Hepatocyte (in vitro differentiated cells): Measurements from ENCODE around the gene IQCF6. TPM values are rescaled to one million over a fixed set of nuclear protein-coding genes. Genes with fewer than 3 reads are reported as not detected.

Experiments used
- DNase-seq: peaks from one replicate; pipeline ENCODE4 v3.0.0-alpha.2; 2016; ENCODE audit warnings: low spot score
- H2AFZ ChIP-seq: fragments of 200-600 bp; sonication (generic); 2 replicates; pipeline ENCODE4 v1.6.0; 2016; ENCODE audit warnings: antibody characterized with exemption, mild to moderate bottlenecking
- H3K27ac ChIP-seq: fragments of 200-600 bp; sonication (generic); 2 replicates; pipeline ENCODE4 v1.5.1; 2016; ENCODE audit warnings: mild to moderate bottlenecking
- H3K27me3 ChIP-seq: fragments of 200-600 bp; sonication (generic); 2 replicates; pipeline ENCODE4 v1.6.1; 2016
- H3K36me3 ChIP-seq: fragments of 200-600 bp; sonication (generic); replicated peaks from 2 replicates; pipeline ENCODE4 v1.5.1; 2016; ENCODE audit warnings: low read depth; ENCODE audit not compliant: insufficient read depth
- H3K4me1 ChIP-seq: fragments of 200-600 bp; sonication (generic); 2 replicates; pipeline ENCODE4 v1.5.1; 2016; ENCODE audit warnings: mild to moderate bottlenecking, moderate library complexity; ENCODE audit not compliant: insufficient read depth
- H3K4me2 ChIP-seq: fragments of 200-600 bp; sonication (generic); 2 replicates; pipeline ENCODE4 v1.6.0; 2016
- H3K4me3 ChIP-seq: fragments of 200-600 bp; sonication (generic); 2 replicates; pipeline ENCODE4 v1.5.1; 2016; ENCODE audit warnings: mild to moderate bottlenecking
- H3K79me2 ChIP-seq: fragments of 200-600 bp; sonication (generic); 2 replicates; pipeline ENCODE4 v1.6.0; 2017; ENCODE audit warnings: mild to moderate bottlenecking
- H3K9me2 ChIP-seq: fragments of 200-600 bp; sonication (generic); replicated peaks from 2 replicates; pipeline ENCODE4 v1.6.0; 2017; ENCODE audit warnings: mild to moderate bottlenecking; ENCODE audit not compliant: insufficient read depth
- H3K9me3 ChIP-seq: fragments of 200-600 bp; sonication (generic); 2 replicates; pipeline ENCODE4 v1.5.1; 2016; ENCODE audit warnings: low read depth, mild to moderate bottlenecking
- H4K20me1 ChIP-seq: fragments of 200-600 bp; sonication (generic); 2 replicates; pipeline ENCODE4 v1.6.0; 2016; ENCODE audit warnings: mild to moderate bottlenecking; ENCODE audit not compliant: insufficient read depth, poor library complexity, severe bottlenecking
- CTCF ChIP-seq: fragments of 200-600 bp; sonication (generic); IDR thresholded peaks from 2 replicates; pipeline ENCODE4 v1.5.1; 2016; ENCODE audit warnings: antibody characterized with exemption, mild to moderate bottlenecking; ENCODE audit not compliant: poor library complexity
- EZH2 ChIP-seq: fragments of 200-600 bp; sonication (generic); IDR thresholded peaks from 2 replicates; pipeline ENCODE4 v1.6.1; 2016; ENCODE audit warnings: antibody characterized with exemption, mild to moderate bottlenecking, borderline replicate concordance
- EZH2phosphoT487 ChIP-seq: fragments of 200-600 bp; sonication (generic); IDR thresholded peaks from one replicate; pipeline ENCODE4 v1.6.1; 2018; ENCODE audit warnings: antibody characterized with exemption, mild to moderate bottlenecking, low read depth, moderate library complexity; ENCODE audit not compliant: unreplicated experiment, severe bottlenecking
- WGBS: methylation state at CpG from one replicate; pipeline ENCODE4 v1.1.6; 2016; ENCODE audit warnings: low lambda C conversion rate; ENCODE audit errors: missing lambda C conversion rate; 5-methylcytosine and 5-hydroxymethylcytosine counted together
- polyA plus RNA-seq: library from polyadenylated mRNA; unstranded; fragments of >200 nt; fragmentation: Nextera tagmentation; extraction: Ambion mirVana; gene quantifications from 2 replicates; pipeline ENCODE4 v1.2.1, GENCODE V29; 2016
- total RNA-seq: library from RNA; depleted of rRNA; stranded (reverse); fragments of >200 nt; gene quantifications from 2 replicates; pipeline ENCODE4 v1.2.3, GENCODE V29; 2014

Gene IQCF6
- total and polyA plus RNA-seq, 2 experiments from 2014 or later: not detected

GRCh38 chr3:51814034-51814433, 35.0 kb upstream of the IQCF6 start:
- H3K9me2 ChIP-seq: no peaks in the 10 kb centered on the region
- H3K27me3 ChIP-seq: no peaks in the 10 kb centered on the region
- WGBS: 97% methylated on average over 3 of the region's 3 CpGs
- H3K79me2 ChIP-seq: no peaks in the 10 kb centered on the region
- no peaks in the 10 kb centered on the region for H3K9me3 ChIP-seq
- H3K36me3 ChIP-seq: no peaks in the 10 kb centered on the region
- no peak overlapping the region for H2AFZ ChIP-seq
- no peak overlapping the region for H3K27ac ChIP-seq
- no peaks in the 10 kb centered on the region for H4K20me1 ChIP-seq
- H3K4me3 ChIP-seq: no peak overlapping the region
- no peak for TF ChIP-seq CTCF
- TF ChIP-seq EZH2phosphoT487: no peak
- no peak for TF ChIP-seq EZH2
- no peak for DNase-seq
- H3K4me2 ChIP-seq: no peak overlapping the region
- H3K4me1 ChIP-seq: no peaks in the 10 kb centered on the region

GRCh38 chr3:51813539-51813938, 34.5 kb upstream of the IQCF6 start:
- Histone ChIP-seq H3K9me2 (no peaks in the 10 kb centered on the region), H3K4me1 (no peaks in the 10 kb centered on the region), H2AFZ (no peak overlapping the region), H3K27me3 (no peaks in the 10 kb centered on the region), H3K4me2 (no peak overlapping the region), H4K20me1 (no peaks in the 10 kb centered on the region), H3K9me3 (no peaks in the 10 kb centered on the region), H3K36me3 (no peaks in the 10 kb centered on the region), H3K79me2 (no peaks in the 10 kb centered on the region), H3K27ac (no peak overlapping the region), H3K4me3 (no peak overlapping the region)
- 83% methylated on average over 6 of the region's 6 CpGs for WGBS
- no peak for TF ChIP-seq EZH2
- TF ChIP-seq CTCF: no peak
- no peak for TF ChIP-seq EZH2phosphoT487
- no peak for DNase-seq

GRCh38 chr3:51808934-51809333, 29.9 kb upstream of the IQCF6 start:
- H3K4me1 ChIP-seq: no peaks in the 10 kb centered on the region
- WGBS: 88% methylated on average over 5 of the region's 5 CpGs
- no peaks in the 10 kb centered on the region for H3K9me2 ChIP-seq
- TF ChIP-seq EZH2phosphoT487 (no peak), EZH2 (no peak), CTCF (no peak)
- H3K27ac ChIP-seq: no peak overlapping the region
- no peak for DNase-seq
- H3K9me3 ChIP-seq: no peaks in the 10 kb centered on the region
- no peak overlapping the region for H3K4me3 ChIP-seq
- no peaks in the 10 kb centered on the region for H3K27me3 ChIP-seq
- no peak overlapping the region for H2AFZ ChIP-seq
- H3K79me2 ChIP-seq: no peaks in the 10 kb centered on the region
- H3K36me3 ChIP-seq: no peaks in the 10 kb centered on the region
- H3K4me2 ChIP-seq: no peak overlapping the region
- H4K20me1 ChIP-seq: no peaks in the 10 kb centered on the region

- WGBS: 37% methylated on average over 11 of the region's 11 CpGs
- Histone ChIP-seq H3K4me1 (no peaks in the 10 kb centered on the region), H3K27me3 (no peaks in the 10 kb centered on the region)
Observed at GRCh38 chr3:51802106-51802703, 23.2 kb upstream of the IQCF6 start.

More at GRCh38 chr3:51802106-51802703, 23.2 kb upstream of the IQCF6 start:
- no peak for DNase-seq
- no peak overlapping the region for H2AFZ ChIP-seq
- no peaks in the 10 kb centered on the region for H3K79me2 ChIP-seq
- no peaks in the 10 kb centered on the region for H4K20me1 ChIP-seq
- H3K4me2 ChIP-seq: no peak overlapping the region
- no peak overlapping the region for H3K27ac ChIP-seq
- no peaks in the 10 kb centered on the region for H3K9me3 ChIP-seq
- H3K4me3 ChIP-seq: no peak overlapping the region
- no peaks in the 10 kb centered on the region for H3K9me2 ChIP-seq
- no peaks in the 10 kb centered on the region for H3K36me3 ChIP-seq
- TF ChIP-seq EZH2 (no peak), CTCF (no peak), EZH2phosphoT487 (no peak)
